Activated T-helper 2 cell treated with anti-CD3 and anti-CD28 coated beads, Interferon-gamma antibody, Interleukin-2, Interleukin-4, amounts not matched to agents 10 μg/mL and 5 μg/mL and 100 μg/mL, durations not matched to agents 14 hours and 24 hours and 36 hours (primary cell): ENCODE data around the gene AGBL5. TPM values are rescaled to one million over a fixed set of nuclear protein-coding genes. Genes with fewer than 3 reads are reported as not detected.

Source experiments
- DNase-seq: peaks from one replicate; pipeline ENCODE4 v3.0.0; 2021; ENCODE audit warnings: low spot score
- H3K27ac Mint-ChIP-seq: one replicate; pipeline ENCODE4 v1.8.0; 2021; ENCODE audit warnings: mixed read lengths
- H3K27me3 Mint-ChIP-seq: one replicate; pipeline ENCODE4 v1.8.0; 2021; ENCODE audit warnings: low read depth, mixed read lengths
- H3K36me3 Mint-ChIP-seq: one replicate; pipeline ENCODE4 v1.8.0; 2021; ENCODE audit warnings: low read depth, mixed read lengths
- H3K4me1 Mint-ChIP-seq: one replicate; pipeline ENCODE4 v1.8.0; 2021; ENCODE audit warnings: low read depth, mixed read lengths
- H3K4me3 Mint-ChIP-seq: one replicate; pipeline ENCODE4 v1.8.0; 2021; ENCODE audit warnings: low read depth, mild to moderate bottlenecking, moderate library complexity, mixed read lengths
- H3K9me3 Mint-ChIP-seq: one replicate; pipeline ENCODE4 v1.8.0; 2021; ENCODE audit warnings: mixed read lengths
- intact Hi-C: fragments of 100-400 bp; cut with micrococcal nuclease; formaldehyde crosslinking; loops from one replicate; pipeline ENCODE4 v1.15.1; 2023
- total RNA-seq: library from RNA; stranded (reverse); gene quantifications from 2 replicates; pipeline ENCODE4 v1.2.3, GENCODE V29; 2022

AGBL5 gene
- total RNA-seq, 1 donor from 2014 or later: 13.8 TPM

- peak overlapping the region; percentile 71 for H3K27ac Mint-ChIP-seq
- no peaks in the 10 kb centered on the region for H3K9me3 Mint-ChIP-seq
- DNase-seq: peak; percentile 98
- peaks cover 22% of the 10 kb centered on the region for H3K4me1 Mint-ChIP-seq
- peak overlapping the region; percentile 90 for H3K4me3 Mint-ChIP-seq
- intact Hi-C loops: loop anchor here (1.0 to 10.0 kb wide), 5 partner anchors 15 to 126 kb away; partner anchors contain the start of genes ATRAID, OST4, PREB and SLC5A6
- no peaks in the 10 kb centered on the region for H3K36me3 Mint-ChIP-seq
- H3K27me3 Mint-ChIP-seq: no peaks in the 10 kb centered on the region
Measured at GRCh38 chr2:27086090-27086723, 34.7 kb downstream of the AGBL5 start.

GRCh38 chr2:27086724-27087593 is 35.5 kb downstream of the AGBL5 start, which contains the start of gene KHK:
Gene KHK, plus strand, starts transcription at chr2:27086772. Its CDS starts 488 bp downstream, at chr2:27087260.
- no peaks in the 10 kb centered on the region for H3K36me3 Mint-ChIP-seq
- DNase-seq: no peak
- intact Hi-C loops: loop anchor here (1.0 to 10.0 kb wide), 5 partner anchors 16 to 125 kb away; partner anchors contain the start of genes ATRAID, OST4, PREB and SLC5A6
- peak within 1 kb of the TSS; percentile 71 for H3K27ac Mint-ChIP-seq
- H3K27me3 Mint-ChIP-seq: no peaks in the 10 kb centered on the region
- peaks cover 16% of the 10 kb centered on the region for H3K4me1 Mint-ChIP-seq
- peak within 1 kb of the TSS; percentile 90 for H3K4me3 Mint-ChIP-seq
- no peaks in the 10 kb centered on the region for H3K9me3 Mint-ChIP-seq

GRCh38 chr2:27087823-27088410 is 36.4 kb downstream of the AGBL5 start:
- no peaks in the 10 kb centered on the region for H3K36me3 Mint-ChIP-seq
- DNase-seq: no peak
- H3K4me1 Mint-ChIP-seq: peaks cover 16% of the 10 kb centered on the region
- H3K27ac Mint-ChIP-seq: no peak overlapping the region
- no peaks in the 10 kb centered on the region for H3K9me3 Mint-ChIP-seq
- no peaks in the 10 kb centered on the region for H3K27me3 Mint-ChIP-seq
- peak overlapping the region; percentile 58 for H3K4me3 Mint-ChIP-seq
- intact Hi-C loops: loop anchor here (2.0 to 10.0 kb wide), 3 partner anchors 47 to 124 kb away; partner anchors contain the start of genes ATRAID, PREB and SLC5A6

- Mint-ChIP-seq H3K27ac (no peak overlapping the region), H3K4me1 (peaks cover 16% of the 10 kb centered on the region), H3K4me3 (no peak overlapping the region), H3K27me3 (no peaks in the 10 kb centered on the region), H3K36me3 (no peaks in the 10 kb centered on the region), H3K9me3 (no peaks in the 10 kb centered on the region)
- intact Hi-C loops: loop anchor here (5.0 to 10.0 kb wide), 2 partner anchors 124 kb away; partner anchors contain the start of genes ATRAID and SLC5A6
- no peak for DNase-seq
Measured at GRCh38 chr2:27088634-27089033, 37.2 kb downstream of the AGBL5 start.

- Mint-ChIP-seq H3K4me3 (no peak overlapping the region), H3K9me3 (no peaks in the 10 kb centered on the region), H3K27me3 (no peaks in the 10 kb centered on the region), H3K27ac (no peak overlapping the region), H3K36me3 (no peaks in the 10 kb centered on the region), H3K4me1 (peaks cover 14% of the 10 kb centered on the region)
- intact Hi-C loops: loop anchor here (5.0 to 10.0 kb wide), 2 partner anchors 123 to 125 kb away; partner anchors contain the start of genes ATRAID and SLC5A6
- no peak for DNase-seq
Measured at GRCh38 chr2:27089111-27089954, 37.9 kb downstream of the AGBL5 start.

- Mint-ChIP-seq H3K4me1 (peaks cover 15% of the 10 kb centered on the region), H3K27ac (no peak overlapping the region), H3K4me3 (no peak overlapping the region), H3K27me3 (no peaks in the 10 kb centered on the region), H3K36me3 (no peaks in the 10 kb centered on the region), H3K9me3 (no peaks in the 10 kb centered on the region)
- intact Hi-C loops: no loop called here
- no peak for DNase-seq
Measured at GRCh38 chr2:27091746-27092695, 40.6 kb downstream of the AGBL5 start.

- Mint-ChIP-seq H3K9me3 (no peaks in the 10 kb centered on the region), H3K36me3 (no peaks in the 10 kb centered on the region), H3K27me3 (no peaks in the 10 kb centered on the region), H3K27ac (no peak overlapping the region), H3K4me1 (peaks cover 9% of the 10 kb centered on the region), H3K4me3 (no peak overlapping the region)
- intact Hi-C loops: no loop called here
- no peak for DNase-seq
Measured at GRCh38 chr2:27092696-27093429, 41.4 kb downstream of the AGBL5 start.

GRCh38 chr2:27093430-27094352 is 42.2 kb downstream of the AGBL5 start:
- H3K9me3 Mint-ChIP-seq: no peaks in the 10 kb centered on the region
- H3K4me1 Mint-ChIP-seq: peaks cover 9% of the 10 kb centered on the region
- H3K36me3 Mint-ChIP-seq: no peaks in the 10 kb centered on the region
- intact Hi-C loops: no loop called here
- no peaks in the 10 kb centered on the region for H3K27me3 Mint-ChIP-seq
- H3K4me3 Mint-ChIP-seq: no peak overlapping the region
- DNase-seq: no peak
- H3K27ac Mint-ChIP-seq: no peak overlapping the region

GRCh38 chr2:27094353-27094984 is 43.0 kb downstream of the AGBL5 start:
- H3K4me3 Mint-ChIP-seq: no peak overlapping the region
- H3K27ac Mint-ChIP-seq: no peak overlapping the region
- no peak for DNase-seq
- peaks cover 9% of the 10 kb centered on the region for H3K4me1 Mint-ChIP-seq
- H3K9me3 Mint-ChIP-seq: no peaks in the 10 kb centered on the region
- H3K36me3 Mint-ChIP-seq: no peaks in the 10 kb centered on the region
- intact Hi-C loops: no loop called here
- no peaks in the 10 kb centered on the region for H3K27me3 Mint-ChIP-seq

GRCh38 chr2:27095427-27095744 is 43.9 kb downstream of the AGBL5 start:
- Mint-ChIP-seq H3K27ac (no peak overlapping the region), H3K4me3 (peak overlapping the region; percentile 21), H3K4me1 (peaks cover 9% of the 10 kb centered on the region), H3K9me3 (no peaks in the 10 kb centered on the region), H3K36me3 (no peaks in the 10 kb centered on the region), H3K27me3 (no peaks in the 10 kb centered on the region)
- intact Hi-C loops: loop anchor here (5.0 kb wide), 1 partner anchor 97 kb away; no protein-coding TSS in a partner anchor
- DNase-seq: no peak
